ENCODE data around the gene IL12RB2.
A peak's percentile ranks its signal among the peaks of the same experiment; 100 is the strongest.

The IL12RB2 gene

GRCh38 chr1:67431156-67431765 lies 123.6 kb downstream of the IL12RB2 start:
- H3K4me3 ChIP-seq (ENCODE audit: control insufficient read depth, low read depth, low read length): peak overlapping the region; percentile 98
- no peak for TF ChIP-seq CTCF (IDR thresholded peaks at IDR 0.05; ENCODE audit: control insufficient read depth, insufficient read depth, low read depth, low read length, missing control alignments)
- no peak for DNase-seq (ENCODE audit: low read depth)

DNA sequence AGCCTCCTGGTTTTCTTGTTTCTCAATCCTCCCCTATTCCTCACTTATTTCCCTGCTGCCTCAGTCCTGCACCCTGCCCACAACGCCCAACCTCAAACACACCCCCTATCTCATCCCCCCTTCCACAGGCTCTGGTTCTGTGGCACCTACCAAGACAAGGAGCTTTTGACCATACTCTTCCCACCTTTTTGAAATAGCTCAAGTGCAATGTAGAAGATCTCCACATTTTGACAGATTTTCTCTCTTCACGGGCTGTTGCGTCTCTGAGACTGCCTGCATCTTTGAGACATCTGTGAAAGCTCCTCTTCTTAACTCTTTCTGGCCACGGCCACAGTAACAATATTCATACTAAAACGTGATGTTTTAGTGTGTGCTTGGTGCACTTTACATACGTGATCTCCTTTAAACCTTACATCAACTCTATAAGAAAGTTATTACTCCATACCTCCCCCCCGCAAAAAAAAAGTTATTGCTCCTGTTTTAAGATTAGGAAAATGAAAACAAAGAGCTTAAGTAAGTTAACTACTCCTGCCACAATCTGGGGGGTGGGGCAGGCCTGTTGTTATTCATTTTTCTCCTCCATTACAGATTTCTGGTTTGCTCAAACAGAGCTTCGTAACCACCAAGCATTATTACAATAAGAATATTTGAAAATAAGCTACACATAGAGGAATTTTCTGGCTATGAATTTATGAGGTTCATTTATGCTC lies 124.4 kb downstream of the IL12RB2 start:
- no peak for DNase-seq (ENCODE audit: low read depth)
- no peak overlapping the region for H3K4me3 ChIP-seq (ENCODE audit: control insufficient read depth, low read depth, low read length)

GRCh38 chr1:67432745-67433144 lies 125.1 kb downstream of the IL12RB2 start:
- TF ChIP-seq CTCF (IDR thresholded peaks at IDR 0.05; ENCODE audit: control insufficient read depth, insufficient read depth, low read depth, low read length, missing control alignments): no peak
- no peak for DNase-seq (ENCODE audit: low read depth)
- H3K4me3 ChIP-seq (ENCODE audit: control insufficient read depth, low read depth, low read length): no peak overlapping the region

More for the DNA sequence above, 124.4 kb downstream of the IL12RB2 start:
- no peak for TF ChIP-seq CTCF (IDR thresholded peaks at IDR 0.05; ENCODE audit: control insufficient read depth, insufficient read depth, low read depth, low read length, missing control alignments)

- H3K4me3 ChIP-seq (ENCODE audit: control insufficient read depth, low read depth, low read length): no peak overlapping the region
- DNase-seq (ENCODE audit: low read depth): no peak
- no peak for TF ChIP-seq CTCF (IDR thresholded peaks at IDR 0.05; ENCODE audit: control insufficient read depth, insufficient read depth, low read depth, low read length, missing control alignments)
Measured at GRCh38 chr1:67433837-67434236, 126.2 kb downstream of the IL12RB2 start.

DNA sequence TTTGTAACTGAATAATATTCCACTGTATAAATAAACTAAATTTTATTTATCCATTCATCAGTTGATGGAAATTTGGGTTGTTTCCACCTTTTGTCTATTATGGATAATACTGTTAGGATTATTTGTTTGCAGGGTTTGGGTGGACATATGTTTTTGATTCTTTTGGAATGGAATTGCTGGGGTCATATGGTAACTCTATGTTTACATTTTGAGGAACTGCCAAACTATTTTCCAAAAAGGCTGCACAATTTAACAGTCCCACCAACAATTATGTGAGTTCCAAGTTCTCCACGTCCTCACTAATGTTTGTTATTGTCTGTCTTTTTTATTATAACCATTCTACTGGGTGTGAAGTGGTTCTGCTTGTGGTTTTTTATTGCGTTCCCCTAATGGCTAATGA lies 126.8 kb downstream of the IL12RB2 start:
- no peak overlapping the region for H3K4me3 ChIP-seq (ENCODE audit: control insufficient read depth, low read depth, low read length)
- no peak for TF ChIP-seq CTCF (IDR thresholded peaks at IDR 0.05; ENCODE audit: control insufficient read depth, insufficient read depth, low read depth, low read length, missing control alignments)
- no peak for DNase-seq (ENCODE audit: low read depth)

- no peak overlapping the region for H3K4me3 ChIP-seq (ENCODE audit: control insufficient read depth, low read depth, low read length)
- DNase-seq (ENCODE audit: low read depth): no peak
Measured at GRCh38 chr1:67436511-67437055, 128.9 kb downstream of the IL12RB2 start.

More at GRCh38 chr1:67436511-67437055, 128.9 kb downstream of the IL12RB2 start:
- TF ChIP-seq CTCF (IDR thresholded peaks at IDR 0.05; ENCODE audit: control insufficient read depth, insufficient read depth, low read depth, low read length, missing control alignments): no peak
